ENCODE results near the gene C12orf75.
"Not testable (repeated sequence)": the region's sequence is repeated elsewhere in the genome, so short reads cannot be mapped to it uniquely, and the experiment has no call there.

Gene C12orf75

DNA sequence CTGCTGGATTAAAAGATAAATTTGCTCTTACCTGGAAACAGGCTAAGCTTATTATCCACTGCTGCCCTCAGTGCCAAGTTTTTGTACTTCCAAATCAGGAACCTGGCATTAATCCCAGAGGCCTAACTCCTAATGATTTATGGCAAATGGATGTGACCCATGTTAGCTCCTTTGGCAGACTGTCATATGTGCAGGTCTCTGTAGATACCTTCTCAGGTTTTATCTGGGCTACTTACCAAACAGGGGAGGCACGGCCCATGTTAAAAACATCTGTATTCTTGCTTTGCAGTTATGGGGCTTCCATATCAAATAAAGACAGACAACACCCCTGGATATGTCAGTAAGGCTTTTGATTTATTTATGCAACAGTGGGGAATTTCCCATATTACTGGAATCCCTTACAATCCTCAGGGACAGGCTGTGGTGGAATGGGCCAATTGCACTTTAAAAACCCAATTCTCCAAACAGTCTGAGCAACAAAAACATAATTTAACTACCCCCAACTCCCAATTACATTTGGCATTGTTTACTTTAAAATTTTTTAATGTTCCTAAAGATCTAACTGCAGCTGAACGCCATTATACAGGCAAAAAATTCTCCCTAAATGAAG lies 19.9 kb upstream of the C12orf75 start:
- DNase-seq = not testable (repeated sequence)

GRCh38 chr12:105311936-105312335 lies 18.6 kb upstream of the C12orf75 start:
- DNase-seq = not testable (repeated sequence)

- not testable (repeated sequence) for DNase-seq
Observed at GRCh38 chr12:105313755-105314154, 16.7 kb upstream of the C12orf75 start.

- no peak for DNase-seq
Observed at GRCh38 chr12:105315130-105315529, 15.4 kb upstream of the C12orf75 start.

- no peak for DNase-seq
Observed at GRCh38 chr12:105315726-105316125, 14.8 kb upstream of the C12orf75 start.

DNA sequence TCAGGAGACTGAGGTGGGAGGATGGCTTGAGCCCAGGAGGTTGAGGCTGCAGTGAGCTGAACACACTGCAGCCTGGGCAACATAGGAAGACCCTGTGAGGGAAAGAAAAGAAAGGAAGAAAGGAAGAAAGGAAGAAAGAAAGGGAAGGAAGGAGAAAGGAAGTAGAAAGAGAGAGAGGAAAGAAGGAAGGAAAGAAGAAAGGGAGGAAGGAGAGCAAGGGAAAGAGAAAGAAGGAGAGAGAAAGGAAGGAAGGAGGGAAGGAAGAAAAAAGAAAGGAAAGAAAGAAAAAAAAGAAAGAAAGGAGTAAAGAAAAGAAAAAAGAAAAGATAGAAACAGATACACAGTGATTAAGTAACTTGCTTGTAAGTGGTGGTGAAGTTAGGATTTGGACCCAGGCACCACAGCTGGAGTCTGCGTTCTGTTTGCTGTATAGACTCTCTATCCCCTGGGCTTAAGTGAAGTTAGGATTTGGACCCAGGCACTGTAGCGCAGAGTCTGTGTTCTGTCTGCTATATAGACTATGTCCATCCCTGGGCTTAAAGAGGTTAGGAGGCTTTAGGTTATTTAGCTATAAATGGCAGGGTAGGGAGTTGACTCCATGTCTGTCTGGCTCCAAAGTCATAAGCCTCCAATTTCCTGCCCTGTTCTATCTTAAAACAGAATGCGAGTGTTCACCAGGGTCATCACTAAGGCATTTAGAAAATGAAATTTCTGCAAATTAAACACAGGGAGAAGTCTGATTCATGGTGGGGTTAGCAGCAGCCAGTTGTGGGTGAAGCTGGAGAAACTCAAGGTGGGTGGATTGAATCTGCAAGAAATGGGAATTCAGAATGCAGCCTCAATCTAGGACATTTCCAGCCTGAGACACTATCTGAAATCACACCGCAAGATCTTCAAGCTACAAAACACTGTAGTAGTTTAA lies 13.3 kb upstream of the C12orf75 start:
- DNase-seq = no peak

GRCh38 chr12:105317942-105318621 lies 12.4 kb upstream of the C12orf75 start:
- no peak for DNase-seq

DNA sequence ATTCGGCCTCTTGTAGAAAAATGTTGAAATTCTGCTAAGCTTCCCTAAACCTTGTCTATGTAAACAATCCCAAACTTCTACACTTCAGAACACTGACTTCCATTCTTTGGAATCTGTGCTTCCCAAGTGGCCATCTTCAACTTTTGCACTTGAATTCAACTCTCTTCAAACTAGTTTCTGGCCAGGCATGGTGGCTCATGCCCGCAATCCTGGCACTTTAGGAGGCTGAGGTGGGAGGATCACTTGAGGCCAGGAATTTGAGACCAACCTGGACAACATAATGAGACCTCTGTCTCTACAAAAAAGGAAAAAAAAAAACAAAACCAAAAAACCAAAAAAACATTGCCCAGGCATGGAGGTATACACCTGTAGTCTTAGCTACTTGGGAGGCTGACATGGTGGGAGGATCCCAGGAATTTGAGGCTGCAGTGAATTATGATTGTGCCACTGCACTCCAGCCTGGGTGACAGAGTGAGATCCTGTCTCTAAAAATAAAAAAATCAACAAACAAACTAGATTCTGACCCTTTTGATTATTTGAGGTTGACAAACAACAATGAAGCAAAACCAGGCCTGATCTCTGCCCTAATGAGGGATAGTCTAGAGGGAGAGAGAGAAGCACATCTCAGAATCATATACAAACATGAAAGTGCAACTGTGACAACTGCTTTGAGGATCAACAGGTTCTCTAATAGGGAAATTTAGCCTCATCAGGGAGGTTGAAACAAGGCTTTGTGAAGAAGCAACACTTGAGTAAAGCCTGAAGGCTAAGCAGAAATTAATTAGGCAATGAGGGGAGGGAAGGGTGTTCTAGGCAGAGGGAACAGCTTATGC lies 11.6 kb upstream of the C12orf75 start:
- no peak for DNase-seq

DNA sequence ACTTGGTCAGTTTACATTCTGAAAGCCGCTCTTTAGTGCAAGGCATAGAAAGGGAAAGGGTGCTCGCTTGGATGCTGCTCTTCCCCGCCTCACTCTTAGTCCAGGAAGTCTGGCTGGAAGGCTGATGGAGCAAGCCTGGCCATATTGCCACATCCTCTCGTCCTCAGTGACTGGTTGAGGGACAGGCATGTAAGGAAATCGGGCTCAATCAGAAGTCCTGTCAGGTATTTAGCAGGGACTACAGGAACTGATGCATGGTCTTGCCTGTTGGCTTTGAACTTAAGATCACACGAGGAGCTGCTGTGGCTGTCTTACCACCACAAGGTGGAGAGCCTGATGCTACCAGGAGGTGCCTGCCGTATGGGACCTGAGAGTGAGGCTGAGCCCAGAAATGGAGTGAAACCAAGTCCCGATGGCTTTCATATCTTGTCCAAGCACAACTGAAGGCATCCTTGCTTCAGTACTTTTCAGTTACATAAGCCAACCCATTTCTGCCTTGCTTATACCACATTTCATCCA lies 10.7 kb upstream of the C12orf75 start:
- DNase-seq = no peak

DNA sequence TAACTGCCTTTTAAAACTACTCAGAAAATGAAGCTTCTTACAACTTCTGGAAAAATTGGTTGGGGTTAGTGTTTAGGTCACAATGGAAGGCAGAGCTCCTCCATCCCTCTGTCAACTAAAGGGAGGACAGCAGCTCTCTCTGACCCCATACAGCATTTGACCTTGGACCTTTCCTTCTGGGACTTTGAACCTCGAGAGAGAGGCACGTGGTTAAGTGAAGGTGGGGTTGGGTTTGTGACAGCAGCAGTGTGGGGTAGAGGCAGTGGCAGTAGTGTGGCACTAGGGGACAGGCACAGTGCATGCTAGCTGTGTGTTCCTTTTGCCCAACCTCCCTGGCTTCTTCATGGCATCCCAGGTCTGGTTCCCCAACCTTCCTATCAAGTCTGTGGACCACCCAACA lies 9.4 kb upstream of the C12orf75 start:
- no peak for DNase-seq

DNA sequence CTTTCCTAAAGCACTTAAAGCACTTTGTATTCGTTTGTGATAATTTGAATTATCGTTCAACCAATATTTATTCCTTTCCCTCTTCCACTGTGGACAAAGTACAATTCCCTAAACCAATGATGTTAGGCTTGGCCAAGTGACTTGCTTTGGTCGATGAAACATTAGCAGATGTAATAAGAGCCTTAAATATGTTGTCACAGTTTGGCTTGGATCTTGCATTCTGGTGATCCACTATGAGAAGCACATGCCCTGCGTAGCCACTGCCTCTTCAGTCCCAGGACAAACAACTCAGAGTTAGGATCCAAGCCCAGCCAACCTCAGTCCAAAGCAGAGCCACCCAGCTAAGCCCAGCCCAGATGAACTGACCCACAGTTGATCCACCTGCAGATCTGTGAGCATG lies 8.4 kb upstream of the C12orf75 start:
- no peak for DNase-seq

- DNase-seq = no peak
Observed at GRCh38 chr12:105324704-105325103, 5.8 kb upstream of the C12orf75 start.

GRCh38 chr12:105325117-105325516 lies 5.4 kb upstream of the C12orf75 start:
- DNase-seq = no peak

DNA sequence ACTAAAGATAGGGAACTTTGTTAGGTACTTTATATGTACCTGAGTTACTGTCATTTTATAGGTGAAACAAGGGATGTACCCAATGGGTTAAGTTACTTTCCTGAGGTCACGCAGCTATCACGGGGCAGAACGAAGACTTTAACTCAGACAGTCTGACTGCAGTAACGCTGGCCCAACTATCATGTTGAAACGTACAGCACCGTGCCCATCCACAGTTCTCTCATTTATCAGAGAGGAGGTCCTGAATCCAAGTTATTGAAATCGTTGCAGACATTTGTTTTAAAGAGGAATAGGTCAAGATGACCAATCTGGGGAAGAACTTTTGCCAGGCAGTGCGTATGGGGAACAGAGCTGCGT lies 587 bp upstream of the C12orf75 start:
- no peak for DNase-seq

GRCh38 chr12:105330931-105331804 lies 677 bp downstream of the C12orf75 start:
- peak; percentile 18 to 33 for DNase-seq

DNA sequence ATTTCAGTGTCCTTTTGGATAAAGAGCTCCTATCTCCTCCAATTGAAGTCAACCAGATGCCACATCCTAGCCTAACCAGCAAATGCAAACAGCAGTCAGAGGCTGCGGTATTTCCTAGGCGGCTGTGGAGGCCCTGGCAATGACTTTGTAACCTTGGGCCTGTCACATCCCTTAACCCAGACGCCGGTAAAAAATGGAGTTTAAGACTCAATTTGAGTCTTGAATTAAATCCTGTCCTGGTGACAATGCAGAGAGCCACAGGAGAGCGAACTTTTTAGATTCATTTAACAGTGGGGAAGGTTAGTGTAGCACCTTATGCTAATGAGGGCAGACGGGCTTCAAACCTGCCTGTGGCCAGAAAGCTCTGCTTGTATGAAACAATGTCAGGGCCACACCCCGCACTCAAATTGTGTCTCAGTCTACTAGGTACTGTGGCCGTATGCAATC lies 1.3 kb downstream of the C12orf75 start:
- no peak for DNase-seq

DNA sequence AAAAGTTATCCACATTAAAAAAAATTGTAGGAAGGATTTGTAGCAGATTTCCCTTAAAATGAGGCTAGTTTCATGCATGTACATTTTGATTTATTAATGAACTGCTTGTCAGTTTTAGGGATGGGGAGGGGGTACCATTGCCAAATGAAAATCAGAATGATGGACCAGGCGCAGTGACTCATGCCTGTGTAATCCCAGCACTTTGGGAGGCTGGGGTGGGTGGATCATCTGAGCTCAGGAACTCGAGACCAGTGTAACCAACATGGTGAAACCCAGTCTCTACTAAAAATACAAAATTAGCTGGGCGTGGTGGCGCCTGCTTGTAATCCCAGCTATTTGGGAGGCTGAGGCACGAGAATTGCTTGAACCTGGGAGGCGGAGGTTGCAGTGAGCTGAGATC lies 1.8 kb downstream of the C12orf75 start:
- not testable (repeated sequence) for DNase-seq

GRCh38 chr12:105332925-105333324 lies 2.4 kb downstream of the C12orf75 start:
- no peak for DNase-seq

DNA sequence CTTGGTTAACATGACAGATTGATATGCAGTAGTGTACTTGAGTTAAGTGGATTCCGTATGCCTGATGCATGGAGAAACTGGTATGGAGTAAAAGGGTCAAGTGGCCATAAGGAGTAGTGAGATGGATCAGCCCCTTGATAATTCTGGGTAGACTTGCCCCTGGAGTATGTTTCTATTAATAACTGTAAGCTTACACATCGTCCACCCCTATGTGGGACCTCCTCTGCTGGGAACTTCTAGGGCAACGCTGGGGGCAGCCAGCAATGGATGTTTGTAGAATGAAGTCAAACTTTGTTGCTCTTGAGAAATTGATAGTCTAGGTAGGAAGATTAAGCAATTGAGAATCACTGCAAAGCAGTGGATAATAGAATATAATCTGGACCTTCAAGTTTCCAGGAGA lies 3.5 kb downstream of the C12orf75 start:
- no peak for DNase-seq

DNA sequence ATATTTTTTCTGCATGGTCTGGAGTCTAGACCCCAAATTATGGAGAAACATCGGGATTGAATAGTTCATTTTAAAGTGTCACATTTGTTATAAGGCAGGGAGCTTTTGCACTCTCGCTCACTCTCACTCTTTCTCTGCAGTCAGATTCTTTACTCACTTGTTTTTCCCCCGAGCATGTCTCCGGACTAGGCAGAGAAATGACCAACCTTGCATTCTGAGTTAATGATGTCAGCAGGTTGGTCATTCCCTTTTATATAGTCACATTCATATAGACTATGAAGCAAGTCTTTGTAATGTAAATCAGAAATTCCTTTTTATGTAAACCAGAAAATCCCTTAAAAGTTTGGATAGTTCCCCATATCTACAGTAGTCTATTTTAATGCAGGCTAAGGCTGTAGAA lies 4.1 kb downstream of the C12orf75 start:
- DNase-seq = no peak

- no peak for DNase-seq
Observed at GRCh38 chr12:105335856-105336255, 5.4 kb downstream of the C12orf75 start.

- DNase-seq = no peak
Observed at GRCh38 chr12:105336411-105336810, 5.9 kb downstream of the C12orf75 start.

Data from stimulated activated CD4-positive, alpha-beta T cell treated with anti-CD3 and anti-CD28 coated beads, Interleukin-4, amount 100 ng/mL, for 4 hours (primary cell).